ENCODE measurements around the gene CCDC90B. TPM values are rescaled to one million over a fixed set of nuclear protein-coding genes. Genes with fewer than 3 reads are reported as not detected.

Gene CCDC90B
- total and polyA plus RNA-seq, 2 donors (not counting 1 experiment from before 2014, with no cell fraction given) = 20.5 to 35.2 TPM

DNA sequence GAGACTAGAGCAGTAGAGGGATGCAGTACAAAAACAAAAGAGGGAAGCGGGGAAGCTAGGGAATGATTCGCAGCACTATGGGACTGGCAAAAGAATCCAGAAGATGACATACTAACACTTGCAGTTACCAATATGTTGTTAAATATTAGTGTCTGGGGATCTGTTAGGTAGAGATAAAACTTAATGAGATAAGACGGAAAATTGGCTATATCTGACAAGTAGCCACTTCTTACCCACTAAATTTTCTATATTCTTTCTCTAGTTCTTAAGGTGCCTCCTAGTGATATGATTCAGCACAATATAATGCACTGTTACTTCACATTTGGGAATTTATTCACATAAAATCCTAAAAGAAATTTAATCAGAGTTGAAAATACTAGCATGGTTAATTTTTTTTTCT, 30.8 kb downstream of the CCDC90B start:
- H3K4me3 Mint-ChIP-seq = no peak overlapping the region
- Histone ChIP-seq H3K36me3 (replicated peaks in 1 of 2; ENCODE audit: control extremely low read depth in 1 of 2, control insufficient read depth in 1 of 2, extremely low read depth in 1 of 2, insufficient read depth in 2 of 2, low read length in 1 of 2) (peaks cover 8 to 32% of the 10 kb centered on the region in 2 experiments), H3K27ac (ENCODE audit: low read length in 2 of 2) (no peak overlapping the region), H2AFZ (ENCODE audit: insufficient read depth, low read depth, low read length, poor library complexity, severe bottlenecking) (no peak overlapping the region), H3K9me3 (ENCODE audit: control extremely low read depth in 1 of 3, control insufficient read depth in 2 of 3, insufficient read depth in 1 of 3, low read length in 2 of 3) (no peaks in the 10 kb centered on the region), H3K4me3 (ENCODE audit: control extremely low read depth in 1 of 5, extremely low read depth in 1 of 5, insufficient read depth in 1 of 5, low read depth in 2 of 5, low read length in 4 of 5) (no peak overlapping the region), H3K9ac (ENCODE audit: low read length) (no peak overlapping the region), H3K27me3 (replicated peaks in 1 of 4; ENCODE audit: control extremely low read depth in 1 of 4, control insufficient read depth in 3 of 4, insufficient read depth in 4 of 4, low read length in 3 of 4) (no peaks in the 10 kb centered on the region), H3K79me2 (ENCODE audit: control insufficient read depth, insufficient read depth, low read length) (no peaks in the 10 kb centered on the region), H3K4me2 (replicated peaks; ENCODE audit: low read depth, low read length, poor library complexity, severe bottlenecking) (no peak overlapping the region), H4K20me1 (ENCODE audit: control insufficient read depth, insufficient read depth, low read length, poor library complexity, severe bottlenecking) (no peaks in the 10 kb centered on the region), H3K4me1 (ENCODE audit: control insufficient read depth in 2 of 2, insufficient read depth in 2 of 2, low read length in 2 of 2) (no peaks in the 10 kb centered on the region)
- TF ChIP-seq, protein P1, sequence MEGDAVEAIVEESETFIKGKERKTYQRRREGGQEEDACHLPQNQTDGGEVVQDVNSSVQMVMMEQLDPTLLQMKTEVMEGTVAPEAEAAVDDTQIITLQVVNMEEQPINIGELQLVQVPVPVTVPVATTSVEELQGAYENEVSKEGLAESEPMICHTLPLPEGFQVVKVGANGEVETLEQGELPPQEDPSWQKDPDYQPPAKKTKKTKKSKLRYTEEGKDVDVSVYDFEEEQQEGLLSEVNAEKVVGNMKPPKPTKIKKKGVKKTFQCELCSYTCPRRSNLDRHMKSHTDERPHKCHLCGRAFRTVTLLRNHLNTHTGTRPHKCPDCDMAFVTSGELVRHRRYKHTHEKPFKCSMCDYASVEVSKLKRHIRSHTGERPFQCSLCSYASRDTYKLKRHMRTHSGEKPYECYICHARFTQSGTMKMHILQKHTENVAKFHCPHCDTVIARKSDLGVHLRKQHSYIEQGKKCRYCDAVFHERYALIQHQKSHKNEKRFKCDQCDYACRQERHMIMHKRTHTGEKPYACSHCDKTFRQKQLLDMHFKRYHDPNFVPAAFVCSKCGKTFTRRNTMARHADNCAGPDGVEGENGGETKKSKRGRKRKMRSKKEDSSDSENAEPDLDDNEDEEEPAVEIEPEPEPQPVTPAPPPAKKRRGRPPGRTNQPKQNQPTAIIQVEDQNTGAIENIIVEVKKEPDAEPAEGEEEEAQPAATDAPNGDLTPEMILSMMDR (IDR thresholded peaks at IDR 0.05) = no peak
- no peak for TF ChIP-seq EZH2 (IDR thresholded peaks at IDR 0.05; ENCODE audit: borderline replicate concordance, insufficient read depth, low read depth, low read length, poor library complexity, severe bottlenecking)
- DNase-seq (no peak), ATAC-seq (ENCODE audit: low read depth) (no peak)
- intact Hi-C loops (cut with micrococcal nuclease) = loop anchor here (10.0 kb wide), 1 partner anchor 61 kb away; the partner anchor contains the start of gene ANKRD42
- no CpG with 5 or more reads among the region's 3 CpGs for WGBS (ENCODE audit: insufficient coverage)
- H3K27me3 Mint-ChIP-seq = no peaks in the 10 kb centered on the region
- ChIA-PET CTCF (interaction anchor here (2.1 kb wide), 1 partner anchor 388 kb away, joined by 10 read pairs; no protein-coding TSS in a partner anchor), POLR2A (no interaction called here)
- H3K9me3 Mint-ChIP-seq (ENCODE audit: insufficient read depth) = no peaks in the 10 kb centered on the region
- no peak overlapping the region for H3K27ac Mint-ChIP-seq
- H3K4me1 Mint-ChIP-seq = no peaks in the 10 kb centered on the region

DNA sequence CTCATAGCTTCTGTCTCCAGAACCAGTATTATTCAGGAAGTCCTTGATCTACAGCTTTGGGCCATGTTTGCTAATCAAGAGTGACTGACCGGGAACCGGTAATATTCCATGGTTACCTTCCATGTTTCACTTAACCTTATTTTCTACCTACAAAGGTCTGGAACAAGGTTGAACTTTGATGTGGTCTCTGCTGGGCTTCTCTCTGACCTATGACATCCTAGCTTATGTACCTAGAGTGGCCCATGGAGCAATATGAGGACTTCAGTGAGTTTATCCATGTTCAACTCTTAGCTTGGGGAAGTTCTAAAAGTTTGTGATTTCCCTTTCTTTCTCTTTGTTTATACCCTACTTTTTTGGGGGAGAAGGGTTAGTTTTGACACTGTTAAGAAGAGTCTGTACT, 33.2 kb downstream of the CCDC90B start:
- peaks cover 14% of the 10 kb centered on the region for H3K4me1 Mint-ChIP-seq
- no peaks in the 10 kb centered on the region for H3K27me3 Mint-ChIP-seq
- no peak for TF ChIP-seq EZH2 (IDR thresholded peaks at IDR 0.05; ENCODE audit: borderline replicate concordance, insufficient read depth, low read depth, low read length, poor library complexity, severe bottlenecking)
- TF ChIP-seq, protein P1 (IDR thresholded peaks at IDR 0.05) = no peak
- ATAC-seq (ENCODE audit: low read depth) = no peak
- H3K27ac Mint-ChIP-seq = no peak overlapping the region
- peaks cover 2 to 11% of the 10 kb centered on the region in 2 experiments for H3K36me3 ChIP-seq (replicated peaks in 1 of 2; ENCODE audit: control extremely low read depth in 1 of 2, control insufficient read depth in 1 of 2, extremely low read depth in 1 of 2, insufficient read depth in 2 of 2, low read length in 1 of 2)
- H2AFZ ChIP-seq (ENCODE audit: insufficient read depth, low read depth, low read length, poor library complexity, severe bottlenecking) = no peak overlapping the region
- DNase-seq = no peak
- H3K4me3 ChIP-seq (ENCODE audit: control extremely low read depth in 1 of 5, extremely low read depth in 1 of 5, insufficient read depth in 1 of 5, low read depth in 2 of 5, low read length in 4 of 5) = no peak overlapping the region
- WGBS (ENCODE audit: insufficient coverage) = 100% methylated on average over 2 of the region's 2 CpGs
- no peak overlapping the region for H3K9ac ChIP-seq (ENCODE audit: low read length)
- no peak overlapping the region for H3K4me3 Mint-ChIP-seq
- no peaks in the 10 kb centered on the region for H3K27me3 ChIP-seq (replicated peaks in 1 of 4; ENCODE audit: control extremely low read depth in 1 of 4, control insufficient read depth in 3 of 4, insufficient read depth in 4 of 4, low read length in 3 of 4)
- POLR2A ChIA-PET = no interaction called here
- CTCF ChIA-PET = interaction anchor here (1.0 to 1.4 kb wide), 3 partner anchors 11 to 387 kb away, joined by 3 to 16 read pairs (median 3); no protein-coding TSS in a partner anchor
- H3K9me3 Mint-ChIP-seq (ENCODE audit: insufficient read depth) = no peaks in the 10 kb centered on the region
- no peaks in the 10 kb centered on the region for H4K20me1 ChIP-seq (ENCODE audit: control insufficient read depth, insufficient read depth, low read length, poor library complexity, severe bottlenecking)
- no peaks in the 10 kb centered on the region for H3K79me2 ChIP-seq (ENCODE audit: control insufficient read depth, insufficient read depth, low read length)
- no peak overlapping the region for H3K27ac ChIP-seq (ENCODE audit: low read length in 2 of 2)
- intact Hi-C loops (cut with micrococcal nuclease) = loop anchor here (5.0 to 10.0 kb wide), 2 partner anchors 58 to 536 kb away; partner anchors contain the start of gene ANKRD42
- H3K9me3 ChIP-seq (ENCODE audit: control extremely low read depth in 1 of 3, control insufficient read depth in 2 of 3, insufficient read depth in 1 of 3, low read length in 2 of 3) = no peaks in the 10 kb centered on the region
- peaks cover 4 to 6% of the 10 kb centered on the region in 2 donors for H3K4me1 ChIP-seq (ENCODE audit: control insufficient read depth in 2 of 2, insufficient read depth in 2 of 2, low read length in 2 of 2)
- no peak overlapping the region for H3K4me2 ChIP-seq (replicated peaks; ENCODE audit: low read depth, low read length, poor library complexity, severe bottlenecking)
